KBM-7 (cell line): Measurements from ENCODE around the gene PPP1R8.

Experiments used
- DNase-seq: peaks from one replicate; pipeline ENCODE4 v3.0.0-alpha.2; 2015
- in situ Hi-C: fragments of 300-500 bp; cut with MboI; formaldehyde crosslinking; loops from 2 replicates; pipeline ENCODE4 v1.14.3; 2020; ENCODE audit warnings: low sequenced_read_pairs, low pct_unique_long_range_greater_than_20kb, mixed read lengths

PPP1R8 gene

DNA sequence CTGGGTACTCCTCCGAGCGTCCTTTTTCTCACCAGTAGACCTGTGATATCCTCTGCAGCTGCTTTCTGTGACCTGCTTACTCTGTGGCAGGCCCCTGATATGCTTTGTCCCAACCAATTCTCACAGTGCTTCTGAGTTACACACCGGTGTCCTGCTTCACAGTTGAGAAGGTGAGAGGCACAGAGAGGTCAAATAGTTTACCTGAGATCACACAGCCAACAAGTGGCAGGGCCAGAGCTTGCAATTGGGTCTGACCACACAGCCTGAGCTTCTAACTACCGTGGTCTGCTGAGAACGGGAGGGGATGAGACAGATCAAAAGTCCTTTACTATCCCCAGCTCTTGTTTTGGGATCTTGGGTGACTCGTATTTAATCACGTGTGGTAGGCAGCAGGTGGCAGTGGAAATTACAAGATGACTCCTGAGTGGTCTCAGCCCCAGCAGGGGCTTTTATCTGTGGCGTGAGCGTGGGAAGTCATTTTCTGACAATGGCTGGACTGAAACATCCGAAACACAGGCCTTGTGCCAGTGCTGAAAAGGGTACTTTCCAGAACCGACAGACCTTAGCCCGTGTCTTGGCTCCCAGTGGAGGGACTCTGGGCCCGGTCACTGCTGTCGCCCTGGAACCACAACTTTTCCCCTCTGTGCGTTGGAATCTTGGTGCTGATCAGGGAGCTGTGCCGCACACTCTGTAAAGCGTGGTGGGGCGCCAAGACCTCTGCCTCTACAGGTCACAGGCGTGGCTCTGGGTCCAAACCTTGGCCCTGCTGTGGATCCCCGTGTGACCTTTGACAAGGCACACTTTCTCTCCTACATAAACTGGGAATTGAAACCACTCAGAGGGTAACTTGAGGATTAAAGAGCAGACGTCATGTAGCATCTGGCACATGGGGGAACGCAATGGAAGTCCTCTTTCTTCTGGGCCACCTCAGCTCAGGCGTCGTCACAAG lies 53.7 kb downstream of the PPP1R8 start:
- in situ Hi-C loops: no loop called here
- no peak for DNase-seq

- DNase-seq: peak; percentile 91
- in situ Hi-C loops: no loop called here
These were observed 54.5 kb downstream of the PPP1R8 start for GRCh38 chr1:27885114-27885528.

DNA sequence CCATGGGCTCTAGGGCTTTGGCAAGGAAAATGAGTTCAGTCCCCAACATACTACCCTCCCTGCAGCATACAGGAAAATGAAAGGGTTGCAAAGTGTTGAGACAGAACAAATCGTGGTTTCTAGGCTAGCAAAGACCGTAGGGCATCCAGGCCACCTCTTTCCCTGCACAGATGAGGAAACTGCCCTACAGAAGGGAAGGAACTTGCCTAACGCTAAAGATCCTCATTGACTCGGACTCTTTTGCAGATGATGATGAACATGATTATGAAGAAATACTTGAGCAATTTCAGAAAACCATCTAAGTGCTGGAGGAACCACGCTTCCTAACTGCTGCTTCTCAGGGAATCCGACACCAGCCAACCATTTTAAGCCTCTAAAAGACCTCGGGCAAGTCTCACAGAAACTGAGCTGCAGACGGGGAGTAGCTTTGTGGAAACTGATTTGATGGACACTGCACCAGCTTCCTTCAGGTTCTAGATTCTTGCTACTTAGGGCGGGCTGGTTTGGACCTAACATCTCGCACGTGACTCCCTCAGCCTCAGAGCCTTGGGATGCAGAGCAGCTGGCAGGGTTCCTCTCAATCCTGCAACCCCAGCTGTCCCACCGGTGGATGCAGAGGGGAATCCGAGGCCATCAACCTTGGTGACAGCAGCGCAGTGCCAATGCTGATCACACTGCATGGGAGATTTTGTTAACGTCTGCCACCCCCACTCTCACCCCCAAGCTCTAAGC lies 55.2 kb downstream of the PPP1R8 start:
- DNase-seq: peak; percentile 50
- in situ Hi-C loops: no loop called here

GRCh38 chr1:27886353-27886679 lies 55.7 kb downstream of the PPP1R8 start:
- in situ Hi-C loops: no loop called here
- no peak for DNase-seq

DNA sequence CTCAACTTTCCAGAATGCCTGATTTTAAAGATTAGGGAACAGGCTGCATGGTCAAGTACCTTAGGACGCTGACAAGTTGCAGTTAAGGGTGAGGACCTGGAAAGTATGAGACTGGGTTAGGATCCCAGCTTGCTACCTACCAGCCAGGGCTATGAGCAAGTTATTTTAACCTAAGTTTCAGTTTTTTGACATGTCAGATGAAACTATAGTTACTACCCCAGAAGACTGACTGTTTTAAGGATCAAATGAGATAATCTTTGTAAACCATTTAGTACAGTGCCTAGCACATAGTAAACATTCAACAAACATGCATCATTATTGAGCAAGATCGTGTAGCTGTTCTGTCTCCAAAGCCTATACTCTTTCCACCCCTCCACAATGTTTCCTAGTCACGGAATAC lies 56.2 kb downstream of the PPP1R8 start:
- DNase-seq: no peak
- in situ Hi-C loops: no loop called here

DNA sequence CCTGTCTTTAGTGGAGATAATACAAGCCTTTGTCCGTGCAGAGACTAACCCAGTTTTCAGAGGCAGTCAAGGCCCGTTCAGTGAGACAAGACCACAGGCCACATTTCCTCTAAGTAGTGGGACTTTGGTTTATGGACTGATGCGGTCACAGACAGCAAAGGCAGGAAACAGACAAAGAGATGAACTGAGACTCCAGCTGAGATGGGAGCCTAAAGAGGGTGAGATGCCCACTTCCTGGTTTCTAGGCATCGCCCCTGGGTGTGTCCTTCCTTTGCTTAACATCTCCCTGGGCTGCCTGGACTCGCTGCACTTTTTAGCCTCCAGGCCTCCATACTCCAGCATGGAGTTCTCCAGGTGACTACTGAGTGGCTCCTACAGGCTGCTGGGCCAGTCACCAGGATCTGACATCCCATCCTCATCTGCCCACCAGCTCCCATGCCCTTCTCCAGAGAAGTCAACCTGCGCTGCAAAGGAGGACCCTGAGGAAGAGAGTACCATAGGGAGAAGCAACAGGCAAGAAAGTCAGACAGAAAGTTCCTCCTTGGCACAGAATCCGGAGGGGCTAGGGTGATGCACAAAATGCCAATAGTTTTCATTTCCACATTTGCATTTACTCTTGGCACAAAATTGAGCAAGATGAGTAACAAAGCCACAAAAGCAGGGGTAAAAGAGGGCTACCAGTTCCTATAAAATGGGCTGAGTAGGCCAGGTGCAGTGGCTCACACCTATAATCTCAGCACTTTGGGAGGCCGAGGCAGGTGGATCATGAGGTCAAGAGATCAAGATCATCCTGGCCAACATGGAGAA lies 56.8 kb downstream of the PPP1R8 start:
- in situ Hi-C loops: no loop called here
- peak; percentile 89 for DNase-seq

GRCh38 chr1:27889506-27889905 lies 58.9 kb downstream of the PPP1R8 start:
- in situ Hi-C loops: no loop called here
- DNase-seq: no peak

GRCh38 chr1:27891196-27891889 lies 60.8 kb downstream of the PPP1R8 start:
- DNase-seq: no peak
- in situ Hi-C loops: no loop called here

DNA sequence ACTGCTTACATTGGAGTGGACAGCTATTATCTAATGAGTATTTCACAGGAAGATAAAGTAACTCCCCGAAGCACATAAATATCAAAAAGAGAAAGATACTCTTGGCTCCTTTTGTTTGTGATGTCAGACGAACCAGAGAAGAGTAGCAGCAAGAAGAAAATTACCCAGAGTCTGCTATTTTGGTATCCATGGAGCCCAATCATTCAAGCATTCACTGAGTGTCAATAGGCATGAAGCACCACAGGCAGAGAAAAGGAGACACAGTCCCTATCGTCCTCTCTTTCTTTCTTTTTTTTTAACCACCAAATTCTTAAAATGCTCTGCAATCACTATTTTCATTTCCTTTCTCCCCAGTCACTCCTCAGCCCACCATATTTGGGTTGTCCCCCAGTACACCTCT lies 63.9 kb downstream of the PPP1R8 start:
- in situ Hi-C loops: no loop called here
- DNase-seq: no peak
